ENCODE results near the gene IL37. TPM values are rescaled to one million over a fixed set of nuclear protein-coding genes. Genes with fewer than 3 reads are reported as not detected.

IL37 gene
- total and polyA plus RNA-seq, 4 donors: 1.4 TPM; not detected in 3

GRCh38 chr2:112918256-112918655 is 7.3 kb downstream of the IL37 start:
- WGBS, 2 donors: 96 to 98% methylated on average over 4 of the region's 4 CpGs
- no peaks in the 10 kb centered on the region for H3K4me1 ChIP-seq (ENCODE audit: control insufficient read depth in 5 of 5, insufficient read depth in 5 of 5, low read length in 5 of 5)

GRCh38 chr2:112919086-112919485 is 8.1 kb downstream of the IL37 start:
- ATAC-seq (ENCODE audit: insufficient read depth, low FRiP score) (no peak), DNase-seq (no peak)
- no peak overlapping the region for H3K4me3 ChIP-seq
- TF ChIP-seq CTCF (IDR thresholded peaks at IDR 0.05; ENCODE audit: control extremely low read depth, extremely low read depth): no peak
- no peak overlapping the region for H3K27ac ChIP-seq (ENCODE audit: low read depth in 1 of 2, low read length in 1 of 2)
- H3K27me3 ChIP-seq (ENCODE audit: control insufficient read depth in 3 of 3, insufficient read depth in 3 of 3, low read length in 2 of 3): no peaks in the 10 kb centered on the region
- H3K4me1 ChIP-seq (ENCODE audit: control insufficient read depth in 5 of 5, insufficient read depth in 5 of 5, low read length in 5 of 5): no peaks in the 10 kb centered on the region
- H3K9ac ChIP-seq (ENCODE audit: insufficient read depth in 1 of 2, low read length in 2 of 2): no peak overlapping the region
- 91% methylated on average over 1 of the region's 1 CpG for WGBS, 2 donors
- peaks cover 0 to 3% (median 0%) of the 10 kb centered on the region in 4 donors for H3K9me3 ChIP-seq (ENCODE audit: control insufficient read depth in 4 of 4, insufficient read depth in 3 of 4, low read length in 3 of 4)
- no peaks in the 10 kb centered on the region for H3K36me3 ChIP-seq (ENCODE audit: control insufficient read depth in 4 of 4, insufficient read depth in 4 of 4, low read length in 4 of 4)

More at GRCh38 chr2:112918256-112918655, 7.3 kb downstream of the IL37 start:
- Histone ChIP-seq H3K27me3 (ENCODE audit: control insufficient read depth in 3 of 3, insufficient read depth in 3 of 3, low read length in 2 of 3) (no peaks in the 10 kb centered on the region), H3K9me3 (ENCODE audit: control insufficient read depth in 4 of 4, insufficient read depth in 3 of 4, low read length in 3 of 4) (peaks cover 0 to 3% (median 0%) of the 10 kb centered on the region in 4 donors), H3K4me3 (no peak overlapping the region), H3K27ac (ENCODE audit: low read depth in 1 of 2, low read length in 1 of 2) (no peak overlapping the region), H3K9ac (ENCODE audit: insufficient read depth in 1 of 2, low read length in 2 of 2) (no peak overlapping the region), H3K36me3 (ENCODE audit: control insufficient read depth in 4 of 4, insufficient read depth in 4 of 4, low read length in 4 of 4) (no peaks in the 10 kb centered on the region)
- no peak for DNase-seq
- no peak for ATAC-seq (ENCODE audit: insufficient read depth, low FRiP score)
- TF ChIP-seq CTCF (IDR thresholded peaks at IDR 0.05; ENCODE audit: control extremely low read depth, extremely low read depth): no peak

GRCh38 chr2:112920923-112921532 is 10.1 kb downstream of the IL37 start:
- Histone ChIP-seq H3K36me3 (ENCODE audit: control insufficient read depth in 4 of 4, insufficient read depth in 4 of 4, low read length in 4 of 4) (no peaks in the 10 kb centered on the region), H3K27me3 (ENCODE audit: control insufficient read depth in 3 of 3, insufficient read depth in 3 of 3, low read length in 2 of 3) (no peaks in the 10 kb centered on the region), H3K9ac (ENCODE audit: insufficient read depth in 1 of 2, low read length in 2 of 2) (no peak overlapping the region), H3K4me3 (no peak overlapping the region), H3K9me3 (ENCODE audit: control insufficient read depth in 4 of 4, insufficient read depth in 3 of 4, low read length in 3 of 4) (peaks cover 0 to 3% (median 0%) of the 10 kb centered on the region in 4 donors), H3K27ac (ENCODE audit: low read depth in 1 of 2, low read length in 1 of 2) (no peak overlapping the region), H3K4me1 (ENCODE audit: control insufficient read depth in 5 of 5, insufficient read depth in 5 of 5, low read length in 5 of 5) (peaks cover 0 to 5% (median 0%) of the 10 kb centered on the region in 5 donors)
- 72 to 94% methylated on average over 4 of the region's 4 CpGs for WGBS, 2 donors
- TF ChIP-seq CTCF (IDR thresholded peaks at IDR 0.05; ENCODE audit: control extremely low read depth, extremely low read depth): no peak
- no peak for DNase-seq
- ATAC-seq (ENCODE audit: insufficient read depth, low FRiP score): no peak

- Histone ChIP-seq H3K27ac (ENCODE audit: low read depth in 1 of 2, low read length in 1 of 2) (no peak overlapping the region), H3K9ac (ENCODE audit: insufficient read depth in 1 of 2, low read length in 2 of 2) (no peak overlapping the region), H3K36me3 (ENCODE audit: control insufficient read depth in 4 of 4, insufficient read depth in 4 of 4, low read length in 4 of 4) (no peaks in the 10 kb centered on the region), H3K27me3 (ENCODE audit: control insufficient read depth in 3 of 3, insufficient read depth in 3 of 3, low read length in 2 of 3) (no peaks in the 10 kb centered on the region), H3K4me1 (ENCODE audit: control insufficient read depth in 5 of 5, insufficient read depth in 5 of 5, low read length in 5 of 5) (peaks cover 0 to 5% (median 0%) of the 10 kb centered on the region in 5 donors), H3K4me3 (no peak overlapping the region), H3K9me3 (ENCODE audit: control insufficient read depth in 4 of 4, insufficient read depth in 3 of 4, low read length in 3 of 4) (peaks cover 0 to 3% (median 0%) of the 10 kb centered on the region in 4 donors)
- DNase-seq: no peak
- no peak for ATAC-seq (ENCODE audit: insufficient read depth, low FRiP score)
- 99 to 100% methylated on average over 1 of the region's 1 CpG for WGBS, 2 donors
- TF ChIP-seq CTCF (IDR thresholded peaks at IDR 0.05; ENCODE audit: control extremely low read depth, extremely low read depth): no peak
These were observed 11.0 kb downstream of the IL37 start for GRCh38 chr2:112921982-112922381.
